HG02610 (cell line): ENCODE data around the gene LLCFC1.

Experiments used
- ATAC-seq: cut with Tn5 transposase; IDR thresholded peaks from one replicate; pipeline ENCODE4 v1.9.1; 2021; ENCODE audit warnings: mild to moderate bottlenecking, moderate library complexity; ENCODE audit not compliant: unreplicated experiment

Gene LLCFC1

GRCh38 chr7:142939226-142939910, at the start of gene LLCFC1:
Gene LLCFC1, plus strand, starts transcription at chr7:142939484. Its CDS starts 138 bp downstream, at chr7:142939622.
- ATAC-seq, result no peak

- ATAC-seq, result no peak
Observed at GRCh38 chr7:142889816-142890215, 49.5 kb upstream of the LLCFC1 start.

- no peak for ATAC-seq
Observed at GRCh38 chr7:142890874-142891485, 48.3 kb upstream of the LLCFC1 start.

- no peak for ATAC-seq
Observed at GRCh38 chr7:142891490-142892082, 47.7 kb upstream of the LLCFC1 start.

- no peak for ATAC-seq
Observed at GRCh38 chr7:142892951-142893350, 46.3 kb upstream of the LLCFC1 start.

GRCh38 chr7:142894112-142894984, 44.9 kb upstream of the LLCFC1 start:
- no peak for ATAC-seq

- ATAC-seq, result no peak
Observed at GRCh38 chr7:142894985-142895593, 44.2 kb upstream of the LLCFC1 start.

GRCh38 chr7:142896151-142896550, 43.1 kb upstream of the LLCFC1 start:
- no peak for ATAC-seq

- no peak for ATAC-seq
Observed at GRCh38 chr7:142896741-142897379, 42.4 kb upstream of the LLCFC1 start.

GRCh38 chr7:142897691-142898090, 41.6 kb upstream of the LLCFC1 start:
- ATAC-seq, result no peak

- ATAC-seq, result no peak
Observed at GRCh38 chr7:142898377-142899170, 40.7 kb upstream of the LLCFC1 start.

GRCh38 chr7:142899661-142900060, 39.6 kb upstream of the LLCFC1 start:
- ATAC-seq, result no peak

- ATAC-seq, result no peak
Observed at GRCh38 chr7:142901426-142902259, 37.6 kb upstream of the LLCFC1 start.

GRCh38 chr7:142904128-142904527, 35.2 kb upstream of the LLCFC1 start:
- no peak for ATAC-seq

- ATAC-seq, result no peak
Observed at GRCh38 chr7:142905759-142906158, 33.5 kb upstream of the LLCFC1 start.

GRCh38 chr7:142906643-142907042, 32.6 kb upstream of the LLCFC1 start:
- no peak for ATAC-seq

- no peak for ATAC-seq
Observed at GRCh38 chr7:142908290-142908689, 31.0 kb upstream of the LLCFC1 start.
